ENCODE results near the gene NXF3. TPM values are rescaled to one million over a fixed set of nuclear protein-coding genes. Genes with fewer than 3 reads are reported as not detected.

Gene NXF3
- total RNA-seq, 2 donors from 2014 or later: 0.51 TPM; not detected in 1

- H3K9ac ChIP-seq (ENCODE audit: extremely low read depth, low read length, poor library complexity, severe bottlenecking): no peak overlapping the region
- H3K4me1 Mint-ChIP-seq: peaks cover 6% of the 10 kb centered on the region
- H3K36me3 ChIP-seq (ENCODE audit: control insufficient read depth, insufficient read depth, low read length): no peaks in the 10 kb centered on the region
- peaks cover 2% of the 10 kb centered on the region for H3K4me1 ChIP-seq (ENCODE audit: control insufficient read depth, insufficient read depth, low read length)
- peaks cover 20% of the 10 kb centered on the region for H3K9me3 Mint-ChIP-seq
- H3K4me3 Mint-ChIP-seq: no peak overlapping the region
- H3K27ac Mint-ChIP-seq: no peak overlapping the region
- no peak for TF ChIP-seq CTCF (conservative IDR thresholded peaks at IDR 0.05)
- no peak overlapping the region for H3K4me3 ChIP-seq (ENCODE audit: low read length)
- H3K27me3 ChIP-seq (ENCODE audit: control insufficient read depth, insufficient read depth, low read length, poor library complexity, severe bottlenecking): no peaks in the 10 kb centered on the region
- H3K27me3 Mint-ChIP-seq (ENCODE audit: insufficient read depth): no peaks in the 10 kb centered on the region
- H3K9me3 ChIP-seq (ENCODE audit: control insufficient read depth, low read length): no peaks in the 10 kb centered on the region
- no peak overlapping the region for H3K27ac ChIP-seq (ENCODE audit: low read depth, low read length)
- no peak for DNase-seq
- 60 to 85% methylated on average over 1 to 3 of the region's 3 CpGs for WGBS, 2 experiments (ENCODE audit: insufficient coverage in 1 of 2, insufficient read length in 1 of 2)
- H3K36me3 Mint-ChIP-seq (ENCODE audit: low read depth): peaks cover 9% of the 10 kb centered on the region
These were observed 31.5 kb downstream of the NXF3 start for GRCh38 chrX:103061486-103061885.

GRCh38 chrX:103056902-103057301 is 36.0 kb downstream of the NXF3 start:
- H3K27ac ChIP-seq (ENCODE audit: low read depth, low read length): no peak overlapping the region
- H3K4me3 Mint-ChIP-seq: no peak overlapping the region
- no peaks in the 10 kb centered on the region for H3K9me3 ChIP-seq (ENCODE audit: control insufficient read depth, low read length)
- no peaks in the 10 kb centered on the region for H3K36me3 ChIP-seq (ENCODE audit: control insufficient read depth, insufficient read depth, low read length)
- no peaks in the 10 kb centered on the region for H3K27me3 ChIP-seq (ENCODE audit: control insufficient read depth, insufficient read depth, low read length, poor library complexity, severe bottlenecking)
- TF ChIP-seq CTCF (conservative IDR thresholded peaks at IDR 0.05): no peak
- no peaks in the 10 kb centered on the region for H3K27me3 Mint-ChIP-seq (ENCODE audit: insufficient read depth)
- H3K4me1 ChIP-seq (ENCODE audit: control insufficient read depth, insufficient read depth, low read length): peaks cover 2% of the 10 kb centered on the region
- peaks cover 34% of the 10 kb centered on the region for H3K9me3 Mint-ChIP-seq
- H3K4me3 ChIP-seq (ENCODE audit: low read length): no peak overlapping the region
- peaks cover 7% of the 10 kb centered on the region for H3K4me1 Mint-ChIP-seq
- no peak overlapping the region for H3K27ac Mint-ChIP-seq
- WGBS, 2 experiments (ENCODE audit: insufficient coverage in 1 of 2, insufficient read length in 1 of 2): 80 to 95% methylated on average over 1 to 2 of the region's 2 CpGs
- no peak for DNase-seq
- peaks cover 3% of the 10 kb centered on the region for H3K36me3 Mint-ChIP-seq (ENCODE audit: low read depth)
- no peak overlapping the region for H3K9ac ChIP-seq (ENCODE audit: extremely low read depth, low read length, poor library complexity, severe bottlenecking)

GRCh38 chrX:103052625-103053024 is 40.3 kb downstream of the NXF3 start:
- no peak overlapping the region for H3K27ac ChIP-seq (ENCODE audit: low read depth, low read length)
- no peaks in the 10 kb centered on the region for H3K36me3 Mint-ChIP-seq (ENCODE audit: low read depth)
- H3K9me3 ChIP-seq (ENCODE audit: control insufficient read depth, low read length): no peaks in the 10 kb centered on the region
- H3K27ac Mint-ChIP-seq: no peak overlapping the region
- peaks cover 45% of the 10 kb centered on the region for H3K9me3 Mint-ChIP-seq
- no peaks in the 10 kb centered on the region for H3K27me3 ChIP-seq (ENCODE audit: control insufficient read depth, insufficient read depth, low read length, poor library complexity, severe bottlenecking)
- no peak overlapping the region for H3K4me3 ChIP-seq (ENCODE audit: low read length)
- no peak overlapping the region for H3K4me3 Mint-ChIP-seq
- no peaks in the 10 kb centered on the region for H3K4me1 ChIP-seq (ENCODE audit: control insufficient read depth, insufficient read depth, low read length)
- no peaks in the 10 kb centered on the region for H3K36me3 ChIP-seq (ENCODE audit: control insufficient read depth, insufficient read depth, low read length)
- no peak for TF ChIP-seq CTCF (conservative IDR thresholded peaks at IDR 0.05)
- H3K4me1 Mint-ChIP-seq: peaks cover 14% of the 10 kb centered on the region
- no peak for DNase-seq
- H3K27me3 Mint-ChIP-seq (ENCODE audit: insufficient read depth): no peaks in the 10 kb centered on the region
- H3K9ac ChIP-seq (ENCODE audit: extremely low read depth, low read length, poor library complexity, severe bottlenecking): no peak overlapping the region

All from endodermal cell (in vitro differentiated cells).